Activated T-helper 17 cell treated with anti-CD3 and anti-CD28 coated beads, Interleukin-2, amount 50 U/mL, for 72 hours (primary cell): Measurements from ENCODE around the gene RNF34. TPM values are rescaled to one million over a fixed set of nuclear protein-coding genes. Genes with fewer than 3 reads are reported as not detected.
"Not testable (repeated sequence)": the region's sequence is repeated elsewhere in the genome, so short reads cannot be mapped to it uniquely, and the experiment has no call there.

ENCODE experiments used
- ATAC-seq: fragments of 150-1000 bp; cut with Tn5 transposase; replicated peaks from 2 replicates; pipeline ENCODE4 v1.10.0; 2021; ENCODE audit warnings: mild to moderate bottlenecking, moderate library complexity
- H3K27ac Mint-ChIP-seq: one replicate; pipeline ENCODE4 v1.8.0; 2022; ENCODE audit warnings: mixed read lengths
- H3K27me3 Mint-ChIP-seq: one replicate; pipeline ENCODE4 v1.8.0; 2022; ENCODE audit warnings: mixed read lengths
- H3K36me3 Mint-ChIP-seq: one replicate; pipeline ENCODE4 v1.8.0; 2022; ENCODE audit warnings: low read depth, mild to moderate bottlenecking, mixed read lengths
- H3K4me1 Mint-ChIP-seq: one replicate; pipeline ENCODE4 v1.8.0; 2022; ENCODE audit warnings: mixed read lengths
- H3K4me3 Mint-ChIP-seq: one replicate; pipeline ENCODE4 v1.8.0; 2022; ENCODE audit warnings: mild to moderate bottlenecking, mixed read lengths
- H3K9me3 Mint-ChIP-seq: one replicate; pipeline ENCODE4 v1.8.0; 2022; ENCODE audit warnings: mixed read lengths
- total RNA-seq, 2 donors: library from RNA; stranded (reverse); gene quantifications; one replicate each; pipeline ENCODE4 v1.2.3, GENCODE V29; 2022

Gene RNF34
- total RNA-seq, 2 donors from 2014 or later = 62.8 to 98.5 TPM

DNA sequence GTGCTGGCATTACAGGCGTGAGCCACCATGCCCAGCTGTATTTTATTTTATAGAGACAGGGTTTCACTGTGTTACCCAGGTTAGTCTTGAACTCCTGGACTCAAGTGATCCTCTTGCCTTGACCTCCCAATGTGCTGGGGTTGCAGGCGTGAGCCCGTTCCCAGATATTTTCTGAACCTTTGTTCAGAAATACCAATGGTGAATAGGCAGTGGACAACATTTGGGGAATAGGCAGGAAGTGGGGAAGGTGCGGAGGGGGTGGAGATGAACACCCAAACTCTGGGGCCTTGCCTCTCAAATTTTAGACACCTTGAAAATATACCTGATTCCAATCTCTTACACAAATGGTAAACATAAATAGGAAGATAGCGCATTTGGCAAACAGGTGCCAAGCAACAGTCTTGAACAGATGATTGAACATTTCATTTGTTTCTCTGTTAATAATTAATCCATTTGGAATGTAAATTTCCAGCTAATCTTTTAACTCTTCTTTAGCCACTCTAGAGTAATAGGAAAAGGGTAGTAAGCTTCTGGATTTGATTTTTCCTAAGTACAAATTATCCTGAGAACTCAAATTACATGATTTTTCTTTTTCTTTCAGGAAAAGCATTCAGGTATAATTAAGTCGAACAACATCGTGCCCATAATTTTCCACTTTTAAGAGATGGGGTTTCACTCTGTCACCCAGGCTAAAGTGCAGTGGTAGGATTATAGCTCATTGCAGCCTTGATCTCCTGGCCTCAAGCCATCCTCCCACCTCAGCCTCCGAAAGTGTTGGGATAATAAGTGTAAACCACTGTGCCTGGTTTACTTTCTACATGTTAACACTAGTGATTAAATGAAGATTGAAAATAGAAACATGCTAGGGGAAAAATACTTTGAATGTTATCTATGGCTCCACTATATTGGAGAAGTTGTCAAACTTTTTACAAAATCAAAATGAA, 22.9 kb upstream of the RNF34 start:
- Mint-ChIP-seq H3K9me3 (no peaks in the 10 kb centered on the region), H3K4me1 (no peaks in the 10 kb centered on the region), H3K4me3 (no peak overlapping the region), H3K27me3 (no peaks in the 10 kb centered on the region), H3K36me3 (no peaks in the 10 kb centered on the region), H3K27ac (no peak overlapping the region)
- ATAC-seq = no peak

DNA sequence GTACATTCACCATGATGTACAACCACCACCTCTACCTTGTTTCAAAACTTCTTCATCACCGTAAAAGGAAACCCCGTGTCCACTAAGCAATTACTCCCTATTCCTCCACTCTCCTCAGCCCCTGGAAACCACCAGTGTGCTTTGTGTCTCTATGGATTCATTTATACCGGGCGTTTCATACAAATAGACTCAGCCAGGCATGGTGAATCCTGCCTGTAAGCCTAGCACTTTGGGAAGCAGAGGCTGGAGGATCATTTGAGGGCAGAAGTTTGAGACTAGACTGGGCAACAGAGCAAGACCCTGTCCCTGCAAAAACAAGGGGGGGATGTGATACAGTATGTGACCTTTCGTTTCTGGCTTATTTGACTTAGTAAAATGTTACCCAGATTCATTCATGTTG, 21.2 kb upstream of the RNF34 start:
- Mint-ChIP-seq H3K36me3 (no peaks in the 10 kb centered on the region), H3K27ac (no peak overlapping the region), H3K4me1 (no peaks in the 10 kb centered on the region), H3K4me3 (no peak overlapping the region), H3K27me3 (no peaks in the 10 kb centered on the region), H3K9me3 (no peaks in the 10 kb centered on the region)
- no peak for ATAC-seq

- no peak for ATAC-seq
- Mint-ChIP-seq H3K36me3 (no peaks in the 10 kb centered on the region), H3K27me3 (no peaks in the 10 kb centered on the region), H3K4me3 (no peak overlapping the region), H3K9me3 (no peaks in the 10 kb centered on the region), H3K4me1 (no peaks in the 10 kb centered on the region), H3K27ac (no peak overlapping the region)
These were observed 20.0 kb upstream of the RNF34 start for GRCh38 chr12:121379945-121380344.

- ATAC-seq = no peak
These were observed 16.3 kb upstream of the RNF34 start for GRCh38 chr12:121383601-121384021.

DNA sequence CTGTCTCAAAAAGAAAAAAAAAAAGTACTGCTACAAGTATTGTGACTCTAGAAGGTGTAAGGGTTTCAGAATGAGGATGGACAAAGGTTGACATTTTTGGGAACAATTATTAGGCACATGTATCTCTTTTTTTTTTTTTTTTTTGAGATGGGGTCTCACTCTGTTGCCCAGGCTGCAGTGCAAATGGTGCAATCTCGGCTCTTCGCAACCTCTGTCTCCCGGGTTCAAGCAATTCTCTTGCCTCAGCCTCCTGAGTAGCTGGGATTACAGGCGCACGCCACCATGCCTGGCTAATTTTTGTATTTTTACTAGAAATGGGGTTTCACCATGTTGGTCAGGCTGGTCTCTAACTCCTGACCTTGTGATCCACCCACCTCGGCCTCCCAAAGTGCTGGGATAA, 15.0 kb upstream of the RNF34 start:
- H3K27ac Mint-ChIP-seq, H3K27me3 Mint-ChIP-seq, H3K4me1 Mint-ChIP-seq, ATAC-seq, H3K36me3 Mint-ChIP-seq, H3K9me3 Mint-ChIP-seq, H3K4me3 Mint-ChIP-seq: not testable (repeated sequence)

More at GRCh38 chr12:121383601-121384021, 16.3 kb upstream of the RNF34 start:
- Mint-ChIP-seq H3K27me3 (no peaks in the 10 kb centered on the region), H3K4me3 (no peak overlapping the region), H3K9me3 (no peaks in the 10 kb centered on the region), H3K36me3 (no peaks in the 10 kb centered on the region), H3K27ac (no peak overlapping the region), H3K4me1 (no peaks in the 10 kb centered on the region)

DNA sequence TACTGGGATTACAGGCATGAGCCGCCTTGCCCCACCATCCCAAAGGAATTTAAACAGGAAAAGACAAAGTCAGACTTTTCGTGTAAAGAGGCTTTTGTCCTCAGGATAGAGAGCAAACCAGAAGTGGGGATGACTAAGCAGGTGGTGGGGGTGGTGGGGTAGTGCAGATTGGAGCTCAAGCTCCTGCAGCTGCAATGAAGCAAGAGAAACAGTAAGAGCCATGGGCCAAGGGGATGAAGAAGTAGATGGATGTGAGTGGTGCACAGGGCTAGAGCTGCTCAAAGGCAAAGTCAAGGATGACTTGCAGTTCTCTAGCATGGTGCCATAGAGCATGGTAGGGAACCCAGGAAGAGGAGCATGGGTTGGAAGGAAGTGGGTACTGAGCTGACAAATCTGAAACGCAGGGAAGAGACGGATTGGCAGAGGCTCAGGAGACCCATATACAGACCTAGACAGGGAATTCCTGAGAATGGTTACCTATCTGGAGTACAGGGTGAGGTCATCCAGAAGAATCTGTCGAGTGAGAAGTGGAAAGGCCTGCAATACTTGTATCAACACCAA, 11.4 kb upstream of the RNF34 start:
- Mint-ChIP-seq H3K27ac (peak overlapping the region; percentile 6), H3K4me1 (peaks cover 11% of the 10 kb centered on the region), H3K27me3 (no peaks in the 10 kb centered on the region), H3K4me3 (no peak overlapping the region), H3K9me3 (no peaks in the 10 kb centered on the region), H3K36me3 (no peaks in the 10 kb centered on the region)
- no peak for ATAC-seq

DNA sequence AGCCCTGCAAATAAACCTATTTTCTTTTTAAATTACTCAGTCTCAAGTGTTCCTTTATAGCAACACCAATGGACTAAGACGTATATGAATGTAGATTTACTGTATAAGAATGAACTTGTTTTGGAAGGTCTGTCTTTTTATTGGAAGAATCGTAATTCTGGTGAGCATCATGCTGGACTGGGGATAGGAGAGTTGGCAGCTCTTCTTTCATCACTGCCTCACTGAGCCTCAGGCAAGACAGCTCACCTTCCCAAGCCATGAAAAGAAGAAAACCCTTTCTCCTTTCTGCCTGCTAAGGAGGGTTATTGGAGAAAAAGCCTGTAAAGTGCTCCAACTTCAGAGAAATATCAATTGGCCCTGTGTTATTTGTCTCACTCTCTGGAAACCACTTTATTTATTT, 9.1 kb upstream of the RNF34 start:
- H3K4me1 Mint-ChIP-seq = peaks cover 11% of the 10 kb centered on the region
- no peak overlapping the region for H3K4me3 Mint-ChIP-seq
- no peaks in the 10 kb centered on the region for H3K27me3 Mint-ChIP-seq
- H3K27ac Mint-ChIP-seq = no peak overlapping the region
- H3K9me3 Mint-ChIP-seq = no peaks in the 10 kb centered on the region
- no peak for ATAC-seq
- no peaks in the 10 kb centered on the region for H3K36me3 Mint-ChIP-seq

DNA sequence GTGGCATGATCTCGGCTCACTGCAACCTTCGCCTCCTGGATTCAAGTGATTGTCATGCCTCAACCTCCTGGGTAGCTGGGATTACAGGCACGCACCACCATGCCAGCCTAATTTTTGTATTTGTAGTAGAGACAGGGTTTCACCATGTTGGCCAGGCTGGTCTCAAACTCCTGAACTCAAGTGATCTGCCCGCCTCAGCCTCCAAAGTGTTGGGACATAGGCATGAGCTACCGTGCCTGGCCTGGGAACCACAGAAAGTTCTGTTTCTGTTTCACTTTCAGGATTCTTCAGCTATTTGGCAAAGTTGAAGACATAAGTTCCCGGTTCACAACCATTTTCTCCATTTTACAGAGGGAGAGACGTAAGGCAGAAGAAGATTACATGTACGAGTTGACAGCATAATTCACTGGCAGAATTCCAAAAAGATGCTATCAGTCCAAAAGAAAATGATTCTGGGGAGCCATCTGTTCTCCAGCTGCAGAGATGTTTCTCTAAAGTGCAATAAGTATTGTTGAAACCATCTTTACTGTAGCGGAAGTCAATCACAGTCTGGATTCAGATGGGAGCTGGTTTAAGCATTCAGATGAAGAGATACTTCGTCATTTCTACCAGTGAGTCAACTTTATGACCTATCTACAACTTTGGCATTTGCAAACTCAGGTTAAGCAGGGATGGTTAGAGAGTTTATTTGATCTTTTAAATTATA, 8.1 kb upstream of the RNF34 start:
- Mint-ChIP-seq H3K4me1 (peaks cover 11% of the 10 kb centered on the region), H3K27ac (peak overlapping the region; percentile 74), H3K27me3 (no peaks in the 10 kb centered on the region), H3K4me3 (peak overlapping the region; percentile 57), H3K9me3 (no peaks in the 10 kb centered on the region), H3K36me3 (no peaks in the 10 kb centered on the region)
- ATAC-seq = peak; percentile 90

- no peaks in the 10 kb centered on the region for H3K9me3 Mint-ChIP-seq
- ATAC-seq = peak; percentile 38
- H3K4me3 Mint-ChIP-seq = peak overlapping the region; percentile 57
- peaks cover 11% of the 10 kb centered on the region for H3K4me1 Mint-ChIP-seq
- H3K27me3 Mint-ChIP-seq = no peaks in the 10 kb centered on the region
- no peaks in the 10 kb centered on the region for H3K36me3 Mint-ChIP-seq
- peak overlapping the region; percentile 74 for H3K27ac Mint-ChIP-seq
These were observed 7.6 kb upstream of the RNF34 start for GRCh38 chr12:121392325-121392716.

DNA sequence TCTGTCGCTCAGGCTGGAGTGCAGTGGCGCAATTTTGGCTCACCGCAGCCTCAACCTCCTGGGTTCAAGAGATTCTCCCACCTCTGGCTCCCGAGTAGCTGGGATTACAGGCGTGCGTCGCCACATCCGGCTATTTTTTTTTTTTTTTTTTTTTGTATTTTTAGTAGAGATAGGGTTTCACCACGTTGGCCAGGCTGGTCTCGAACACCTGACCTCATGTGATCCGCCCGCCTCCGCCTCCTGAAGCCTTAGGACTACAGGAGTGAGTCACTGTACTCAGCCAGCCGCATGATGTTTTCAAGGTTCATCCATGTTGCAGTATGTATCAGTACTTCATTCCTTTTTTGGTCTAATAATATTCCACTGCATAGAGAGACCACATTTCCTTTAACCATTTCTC, 2.4 kb upstream of the RNF34 start:
- ATAC-seq = no peak
- Mint-ChIP-seq H3K36me3 (peaks cover 20% of the 10 kb centered on the region), H3K4me3 (no peak overlapping the region), H3K4me1 (peaks cover 14% of the 10 kb centered on the region), H3K27ac (no peak overlapping the region), H3K9me3 (no peaks in the 10 kb centered on the region), H3K27me3 (no peaks in the 10 kb centered on the region)

DNA sequence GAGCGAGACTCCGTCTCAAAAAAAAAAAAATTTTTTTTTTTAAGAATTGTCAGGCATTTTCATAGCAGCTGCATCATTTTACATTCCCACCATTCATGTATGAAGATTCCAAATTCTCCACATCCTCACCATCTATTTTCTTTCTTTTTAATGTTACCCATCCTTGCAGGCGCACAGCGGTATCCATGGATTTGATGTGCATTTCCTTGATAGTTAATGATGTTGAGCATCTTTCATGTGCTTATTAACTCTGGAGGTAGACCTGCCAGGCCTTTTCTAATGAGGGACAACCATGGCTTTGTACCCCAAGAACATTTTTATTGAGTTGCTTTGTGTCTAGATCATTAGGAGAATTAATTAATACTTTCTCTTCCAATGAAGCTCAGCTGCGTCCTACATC, 1.6 kb upstream of the RNF34 start:
- H3K9me3 Mint-ChIP-seq = no peaks in the 10 kb centered on the region
- H3K4me3 Mint-ChIP-seq = peak overlapping the region; percentile 87

GRCh38 chr12:121400332-121401139, 618 bp downstream of the RNF34 start:
- Mint-ChIP-seq H3K4me1 (peaks cover 19% of the 10 kb centered on the region), H3K27ac (peak overlapping the region; percentile 88), H3K36me3 (peaks cover 50% of the 10 kb centered on the region), H3K4me3 (peak overlapping the region; percentile 87), H3K9me3 (no peaks in the 10 kb centered on the region), H3K27me3 (no peaks in the 10 kb centered on the region)
- ATAC-seq = peak; percentile 71

More for the DNA sequence above, 1.6 kb upstream of the RNF34 start:
- peak overlapping the region; percentile 66 for H3K27ac Mint-ChIP-seq
- H3K27me3 Mint-ChIP-seq = no peaks in the 10 kb centered on the region
- H3K4me1 Mint-ChIP-seq = peaks cover 19% of the 10 kb centered on the region
- no peak for ATAC-seq
- H3K36me3 Mint-ChIP-seq = peaks cover 28% of the 10 kb centered on the region

GRCh38 chr12:121403721-121404120, 3.8 kb downstream of the RNF34 start:
- H3K9me3 Mint-ChIP-seq = no peaks in the 10 kb centered on the region
- no peak overlapping the region for H3K27ac Mint-ChIP-seq
- H3K4me3 Mint-ChIP-seq = no peak overlapping the region
- ATAC-seq = no peak
- peaks cover 21% of the 10 kb centered on the region for H3K4me1 Mint-ChIP-seq
- no peaks in the 10 kb centered on the region for H3K27me3 Mint-ChIP-seq
- H3K36me3 Mint-ChIP-seq = peaks cover 82% of the 10 kb centered on the region

DNA sequence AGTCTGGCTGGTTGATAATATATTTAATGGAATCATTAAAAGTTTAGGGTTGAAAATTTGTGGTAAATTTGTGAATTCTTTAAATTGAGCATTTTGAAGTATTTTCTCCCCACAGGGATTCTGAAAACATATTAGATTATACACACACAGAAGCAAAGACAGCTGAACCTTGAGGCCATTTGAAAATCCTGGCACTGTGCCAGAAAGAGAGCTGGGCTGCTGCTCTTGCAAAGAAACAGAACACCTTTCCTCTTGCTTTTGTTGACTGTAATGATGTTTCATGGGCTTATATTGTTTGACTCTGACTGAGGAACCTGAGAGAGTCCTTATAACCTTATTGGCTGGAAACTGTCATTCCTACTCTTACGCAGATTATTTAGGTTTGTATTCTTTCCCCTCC, 4.8 kb downstream of the RNF34 start:
- Mint-ChIP-seq H3K27ac (peak overlapping the region; percentile 46), H3K36me3 (peaks cover 92% of the 10 kb centered on the region), H3K27me3 (no peaks in the 10 kb centered on the region), H3K9me3 (no peaks in the 10 kb centered on the region), H3K4me1 (peaks cover 20% of the 10 kb centered on the region), H3K4me3 (no peak overlapping the region)
- no peak for ATAC-seq
